DND-41 (cell line): ENCODE results near the gene NT5C1A.

Experiments
- ATAC-seq: fragments of 200-7000 bp; cut with Tn5 transposase; 3 replicates; pipeline ENCODE4 v1.9.1; 2021; ENCODE audit warnings: low read depth; ENCODE audit not compliant: insufficient read depth
- DNase-seq: peaks from one replicate; pipeline ENCODE4 v3.0.0-alpha.2; 2020
- H2AFZ ChIP-seq: 2 replicates; pipeline ENCODE4 v1.6.0; 2012; ENCODE audit warnings: low read depth, low read length
- H3K27ac ChIP-seq: 2 replicates; pipeline ENCODE4 v1.5.1; 2012; ENCODE audit warnings: low read length, inconsistent platforms
- H3K27me3 ChIP-seq: fragments of 200-600 bp; sonication (generic); 2 replicates; pipeline ENCODE4 v1.6.0; 2012; ENCODE audit warnings: low read length, mild to moderate bottlenecking, inconsistent platforms; ENCODE audit not compliant: insufficient read depth, poor library complexity
- H3K36me3 ChIP-seq: 2 replicates; pipeline ENCODE4 v1.5.1; 2012; ENCODE audit warnings: low read length, inconsistent platforms; ENCODE audit not compliant: insufficient read depth
- H3K4me1 ChIP-seq: 2 replicates; pipeline ENCODE4 v1.5.1; 2012; ENCODE audit warnings: mild to moderate bottlenecking, low read length; ENCODE audit not compliant: insufficient read depth
- H3K4me2 ChIP-seq: 2 replicates; pipeline ENCODE4 v1.6.0; 2012; ENCODE audit warnings: mild to moderate bottlenecking, moderate library complexity, low read length, inconsistent platforms; ENCODE audit not compliant: insufficient read depth
- H3K4me3 ChIP-seq, 2 experiments: fragments of 200-600 bp in 1 of 2; shearing (Covaris generic) in 1 of 2; 2 replicates each; pipeline ENCODE4 v1.5.1; 2012 to 2016; ENCODE audit warnings: inconsistent platforms in 2 of 2, low read length in 2 of 2, mild to moderate bottlenecking in 2 of 2, low read depth in 1 of 2, moderate library complexity in 1 of 2
- H3K79me2 ChIP-seq: 2 replicates; pipeline ENCODE4 v1.6.0; 2012; ENCODE audit warnings: low read length, inconsistent platforms; ENCODE audit not compliant: insufficient read depth
- H3K9ac ChIP-seq: 2 replicates; pipeline ENCODE4 v1.6.0; 2012; ENCODE audit warnings: low read depth, mild to moderate bottlenecking, inconsistent platforms, low read length, moderate library complexity
- H3K9me3 ChIP-seq: 2 replicates; pipeline ENCODE4 v1.5.1; 2012; ENCODE audit warnings: low read length, moderate library complexity, mild to moderate bottlenecking, inconsistent platforms; ENCODE audit not compliant: insufficient read depth, severe bottlenecking
- H4K20me1 ChIP-seq: 2 replicates; pipeline ENCODE4 v1.6.0; 2012; ENCODE audit warnings: low read length; ENCODE audit not compliant: insufficient read depth
- EZH2 ChIP-seq: IDR thresholded peaks from 3 replicates; pipeline ENCODE4 v1.6.1; 2012; ENCODE audit warnings: borderline replicate concordance, low read depth, mild to moderate bottlenecking, moderate library complexity, low read length, inconsistent platforms; ENCODE audit not compliant: severe bottlenecking
- TF ChIP-seq, protein P1 (sequence below): IDR thresholded peaks from 2 replicates; pipeline ENCODE4 v1.5.1; 2012; ENCODE audit warnings: borderline replicate concordance, low read length, moderate library complexity, mild to moderate bottlenecking; ENCODE audit not compliant: poor library complexity, severe bottlenecking; ENCODE audit errors: extremely low read depth

Gene NT5C1A

GRCh38 chr1:39639305-39640130 is 32.4 kb downstream of the NT5C1A start, which contains the start of gene HEYL:
Gene HEYL, minus strand, starts transcription at chr1:39639643. Its CDS starts 18 bp downstream, at chr1:39639625.
- peaks cover 10% of the 10 kb centered on the region for H3K27me3 ChIP-seq
- no peak within 1 kb of the TSS for H3K27ac ChIP-seq
- no peak for TF ChIP-seq EZH2
- TF ChIP-seq, protein P1, sequence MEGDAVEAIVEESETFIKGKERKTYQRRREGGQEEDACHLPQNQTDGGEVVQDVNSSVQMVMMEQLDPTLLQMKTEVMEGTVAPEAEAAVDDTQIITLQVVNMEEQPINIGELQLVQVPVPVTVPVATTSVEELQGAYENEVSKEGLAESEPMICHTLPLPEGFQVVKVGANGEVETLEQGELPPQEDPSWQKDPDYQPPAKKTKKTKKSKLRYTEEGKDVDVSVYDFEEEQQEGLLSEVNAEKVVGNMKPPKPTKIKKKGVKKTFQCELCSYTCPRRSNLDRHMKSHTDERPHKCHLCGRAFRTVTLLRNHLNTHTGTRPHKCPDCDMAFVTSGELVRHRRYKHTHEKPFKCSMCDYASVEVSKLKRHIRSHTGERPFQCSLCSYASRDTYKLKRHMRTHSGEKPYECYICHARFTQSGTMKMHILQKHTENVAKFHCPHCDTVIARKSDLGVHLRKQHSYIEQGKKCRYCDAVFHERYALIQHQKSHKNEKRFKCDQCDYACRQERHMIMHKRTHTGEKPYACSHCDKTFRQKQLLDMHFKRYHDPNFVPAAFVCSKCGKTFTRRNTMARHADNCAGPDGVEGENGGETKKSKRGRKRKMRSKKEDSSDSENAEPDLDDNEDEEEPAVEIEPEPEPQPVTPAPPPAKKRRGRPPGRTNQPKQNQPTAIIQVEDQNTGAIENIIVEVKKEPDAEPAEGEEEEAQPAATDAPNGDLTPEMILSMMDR: no peak
- H3K4me2 ChIP-seq: no peak within 1 kb of the TSS
- no peaks in the 10 kb centered on the region for H3K79me2 ChIP-seq
- no peaks in the 10 kb centered on the region for H3K4me1 ChIP-seq
- H4K20me1 ChIP-seq: no peaks in the 10 kb centered on the region
- H2AFZ ChIP-seq: no peak within 1 kb of the TSS
- DNase-seq (no peak), ATAC-seq (no peak)
- no peaks in the 10 kb centered on the region for H3K9me3 ChIP-seq
- no peak within 1 kb of the TSS for H3K4me3 ChIP-seq
- no peak within 1 kb of the TSS for H3K9ac ChIP-seq
- H3K36me3 ChIP-seq: no peaks in the 10 kb centered on the region

DNA sequence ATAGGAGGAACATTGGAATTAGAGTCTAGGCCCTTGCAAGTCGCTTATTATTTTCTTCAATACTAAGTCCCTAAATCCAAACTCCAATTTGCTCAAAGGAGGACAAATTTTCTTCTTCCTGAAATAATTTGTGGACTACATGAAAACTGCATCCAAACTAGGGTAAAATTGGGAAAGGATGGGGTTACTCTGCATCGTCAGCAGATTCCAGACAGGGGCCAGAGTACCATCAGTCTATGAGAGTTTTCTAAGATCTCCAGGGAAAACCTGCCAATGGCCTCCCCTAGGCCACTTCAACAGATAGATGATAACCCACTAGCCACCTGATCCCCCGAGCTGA is 33.0 kb downstream of the NT5C1A start:
- Histone ChIP-seq H3K27me3 (peaks cover 5% of the 10 kb centered on the region), H3K4me3 (no peak overlapping the region), H3K9ac (no peak overlapping the region)

DNA sequence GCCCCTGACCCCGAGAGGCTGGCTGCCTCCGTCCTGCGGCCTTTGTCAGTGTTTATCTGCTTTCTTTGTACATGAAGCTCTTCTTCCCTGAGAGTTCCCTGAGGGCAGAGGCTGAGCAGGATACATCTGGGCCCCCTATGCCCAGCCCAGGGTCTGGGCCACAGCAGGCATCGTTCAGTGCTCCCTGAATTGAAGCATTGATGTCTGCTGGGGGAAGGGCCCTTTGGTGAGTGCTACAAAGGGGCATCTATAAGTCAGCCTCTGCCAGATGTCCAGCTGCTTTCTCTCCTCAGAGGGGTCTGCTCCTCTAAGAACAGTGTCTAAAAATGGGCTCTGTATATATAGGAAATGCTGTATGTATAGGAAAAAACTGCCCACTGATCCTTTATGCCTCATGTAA is 34.5 kb downstream of the NT5C1A start:
- Histone ChIP-seq H3K27me3 (peaks cover 5% of the 10 kb centered on the region), H3K36me3 (no peaks in the 10 kb centered on the region), H3K4me2 (no peak overlapping the region), H3K9ac (no peak overlapping the region), H3K4me1 (no peaks in the 10 kb centered on the region), H3K27ac (no peak overlapping the region), H4K20me1 (no peaks in the 10 kb centered on the region), H3K4me3 (no peak overlapping the region), H3K9me3 (no peaks in the 10 kb centered on the region), H3K79me2 (no peaks in the 10 kb centered on the region), H2AFZ (no peak overlapping the region)
- DNase-seq: no peak
- TF ChIP-seq, protein P1: no peak
- no peak for TF ChIP-seq EZH2
- no peak for ATAC-seq

More for the DNA sequence above, 33.0 kb downstream of the NT5C1A start:
- Histone ChIP-seq H3K27ac (no peak overlapping the region), H3K4me1 (no peaks in the 10 kb centered on the region), H3K36me3 (no peaks in the 10 kb centered on the region), H3K9me3 (no peaks in the 10 kb centered on the region), H2AFZ (no peak overlapping the region), H4K20me1 (no peaks in the 10 kb centered on the region), H3K4me2 (no peak overlapping the region), H3K79me2 (no peaks in the 10 kb centered on the region)
- DNase-seq (no peak), ATAC-seq (no peak)
- TF ChIP-seq, protein P1: no peak
- no peak for TF ChIP-seq EZH2

DNA sequence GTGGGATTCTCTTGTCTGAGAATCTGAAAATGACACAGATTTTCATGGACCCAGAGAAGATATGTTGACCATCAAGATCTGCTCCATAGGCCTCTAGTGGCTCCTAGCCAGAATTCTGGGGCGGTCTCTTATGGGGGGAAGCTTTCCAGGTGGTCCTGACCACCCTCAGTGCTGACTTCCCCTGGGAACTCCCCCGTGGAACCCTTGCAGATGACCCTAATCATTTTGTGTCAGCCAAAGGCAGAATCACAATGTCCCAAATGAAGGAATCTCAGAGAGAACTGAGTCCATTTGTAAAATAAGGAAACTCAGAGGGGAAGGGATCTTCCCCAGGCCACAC is 36.1 kb downstream of the NT5C1A start:
- no peaks in the 10 kb centered on the region for H3K4me1 ChIP-seq
- peaks cover 5% of the 10 kb centered on the region for H3K27me3 ChIP-seq

More for the DNA sequence above, 36.1 kb downstream of the NT5C1A start:
- Histone ChIP-seq H2AFZ (no peak overlapping the region), H3K4me3 (no peak overlapping the region), H3K9ac (no peak overlapping the region), H3K9me3 (no peaks in the 10 kb centered on the region), H3K79me2 (no peaks in the 10 kb centered on the region), H3K4me2 (no peak overlapping the region), H3K36me3 (no peaks in the 10 kb centered on the region), H3K27ac (no peak overlapping the region), H4K20me1 (no peaks in the 10 kb centered on the region)
- TF ChIP-seq, protein P1: no peak
- TF ChIP-seq EZH2: no peak
- DNase-seq: no peak
- no peak for ATAC-seq
